NB4 (cell line): Measurements from ENCODE around the gene ABCA10.

Experiments
- POLR2A ChIP-seq: IDR thresholded peaks from 2 replicates; pipeline ENCODE4 v1.6.1; 2011; ENCODE audit warnings: mild to moderate bottlenecking; ENCODE audit not compliant: insufficient read length; ENCODE audit errors: extremely low read depth
- TF ChIP-seq, protein P1 (sequence below): IDR thresholded peaks from one replicate; pipeline ENCODE4 v1.5.1; 2012; ENCODE audit warnings: low read depth, low read length

GRCh38 chr17:69142175-69142802 lies 86.3 kb downstream of the ABCA10 start:
- TF ChIP-seq POLR2A: no peak
- TF ChIP-seq, protein P1, sequence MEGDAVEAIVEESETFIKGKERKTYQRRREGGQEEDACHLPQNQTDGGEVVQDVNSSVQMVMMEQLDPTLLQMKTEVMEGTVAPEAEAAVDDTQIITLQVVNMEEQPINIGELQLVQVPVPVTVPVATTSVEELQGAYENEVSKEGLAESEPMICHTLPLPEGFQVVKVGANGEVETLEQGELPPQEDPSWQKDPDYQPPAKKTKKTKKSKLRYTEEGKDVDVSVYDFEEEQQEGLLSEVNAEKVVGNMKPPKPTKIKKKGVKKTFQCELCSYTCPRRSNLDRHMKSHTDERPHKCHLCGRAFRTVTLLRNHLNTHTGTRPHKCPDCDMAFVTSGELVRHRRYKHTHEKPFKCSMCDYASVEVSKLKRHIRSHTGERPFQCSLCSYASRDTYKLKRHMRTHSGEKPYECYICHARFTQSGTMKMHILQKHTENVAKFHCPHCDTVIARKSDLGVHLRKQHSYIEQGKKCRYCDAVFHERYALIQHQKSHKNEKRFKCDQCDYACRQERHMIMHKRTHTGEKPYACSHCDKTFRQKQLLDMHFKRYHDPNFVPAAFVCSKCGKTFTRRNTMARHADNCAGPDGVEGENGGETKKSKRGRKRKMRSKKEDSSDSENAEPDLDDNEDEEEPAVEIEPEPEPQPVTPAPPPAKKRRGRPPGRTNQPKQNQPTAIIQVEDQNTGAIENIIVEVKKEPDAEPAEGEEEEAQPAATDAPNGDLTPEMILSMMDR: no peak
